Neural cell (in vitro differentiated cells): ENCODE measurements around the gene ACOXL. TPM values are rescaled to one million over a fixed set of nuclear protein-coding genes. Genes with fewer than 3 reads are reported as not detected.

Experiments
- H2AFZ ChIP-seq: fragments of 200-600, 300-800 bp; sonication (generic), shearing (Covaris generic); 2 replicates; pipeline ENCODE4 v1.6.0; 2014; ENCODE audit warnings: low read depth, mild to moderate bottlenecking, antibody characterized with exemption, low read length, moderate library complexity
- H3F3A ChIP-seq: fragments of 200-600 bp; shearing (Covaris generic); 2 replicates; pipeline ENCODE4 v1.6.1; 2016; ENCODE audit warnings: mild to moderate bottlenecking, moderate library complexity, mixed read lengths, antibody characterized with exemption, low read length; ENCODE audit not compliant: insufficient read depth, poor library complexity, severe bottlenecking
- H3K27ac ChIP-seq: fragments of 200-600, 300-800 bp; sonication (generic), shearing (Covaris generic); 2 replicates; pipeline ENCODE4 v1.5.1; 2014; ENCODE audit warnings: mild to moderate bottlenecking, low read length, moderate library complexity
- H3K27me3 ChIP-seq: fragments of 300-800, 200-600 bp; sonication (generic), shearing (Covaris generic); 2 replicates; pipeline ENCODE4 v1.6.0; 2014; ENCODE audit warnings: mild to moderate bottlenecking, low read depth, low read length, moderate library complexity; ENCODE audit not compliant: insufficient read depth
- H3K36me3 ChIP-seq: fragments of 300-800, 200-600 bp; sonication (generic), shearing (Covaris generic); 2 replicates; pipeline ENCODE4 v1.5.1; 2014; ENCODE audit warnings: mild to moderate bottlenecking, antibody characterized with exemption, low read length, moderate library complexity; ENCODE audit not compliant: insufficient read depth
- H3K4me2 ChIP-seq: fragments of 300-800, 200-600 bp; sonication (generic), shearing (Covaris generic); 2 replicates; pipeline ENCODE4 v1.6.0; 2014; ENCODE audit warnings: mild to moderate bottlenecking, low read length
- H3K4me3 ChIP-seq: fragments of 300-800, 200-600 bp; sonication (generic), shearing (Covaris generic); 2 replicates; pipeline ENCODE4 v1.5.1; 2014; ENCODE audit warnings: mild to moderate bottlenecking, low read length, moderate library complexity
- H3K79me2 ChIP-seq: fragments of 200-600 bp; shearing (Covaris generic); replicated peaks from 2 replicates; pipeline ENCODE4 v1.6.0; 2014; ENCODE audit warnings: mild to moderate bottlenecking, low read length, moderate library complexity; ENCODE audit not compliant: insufficient read depth
- H3K9ac ChIP-seq: fragments of 300-800, 200-600 bp; sonication (generic), shearing (Covaris generic); 2 replicates; pipeline ENCODE4 v1.6.1; 2016; ENCODE audit warnings: mild to moderate bottlenecking, low read length, mixed read lengths
- H3K9me2 ChIP-seq: fragments of 200-600 bp; shearing (Covaris generic); 2 replicates; pipeline ENCODE4 v1.6.1; 2016; ENCODE audit warnings: mild to moderate bottlenecking, low read length, mixed read lengths; ENCODE audit not compliant: insufficient read depth
- H3K9me3 ChIP-seq: fragments of 200-600, 300-800 bp; sonication (generic), shearing (Covaris generic); 2 replicates; pipeline ENCODE4 v1.6.1; 2016; ENCODE audit warnings: mild to moderate bottlenecking, mixed run types, low read length, moderate library complexity, mixed read lengths
- H4K20me1 ChIP-seq: fragments of 200-600 bp; shearing (Covaris generic); 2 replicates; pipeline ENCODE4 v1.6.1; 2016; ENCODE audit warnings: mild to moderate bottlenecking, mixed run types; ENCODE audit not compliant: insufficient read depth
- CTCF ChIP-seq: fragments of 450-650 bp; IDR thresholded peaks from 2 replicates; pipeline ENCODE4 v1.5.1; 2014; ENCODE audit warnings: antibody characterized with exemption, mild to moderate bottlenecking, moderate library complexity; ENCODE audit not compliant: poor library complexity, severe bottlenecking
- EP300 ChIP-seq: fragments of 450-650 bp; conservative IDR thresholded peaks from 2 replicates; pipeline ENCODE4 v1.6.1; 2014; ENCODE audit warnings: antibody characterized with exemption, mild to moderate bottlenecking, moderate library complexity; ENCODE audit not compliant: poor library complexity, severe bottlenecking
- EZH2 ChIP-seq: fragments of 200-600, 300-800 bp; shearing (Covaris generic), sonication (generic); IDR thresholded peaks from 2 replicates; pipeline ENCODE4 v1.6.1; 2014; ENCODE audit warnings: antibody characterized with exemption, low read length, borderline replicate concordance, mild to moderate bottlenecking; ENCODE audit not compliant: insufficient read depth, poor library complexity, severe bottlenecking
- MXI1 ChIP-seq: fragments of 450-650 bp; conservative IDR thresholded peaks from 2 replicates; pipeline ENCODE4 v1.6.1; 2014; ENCODE audit warnings: antibody characterized with exemption, mild to moderate bottlenecking; ENCODE audit not compliant: poor library complexity, severe bottlenecking
- POLR2AphosphoS5 ChIP-seq: IDR thresholded peaks from 2 replicates; pipeline ENCODE4 v1.6.1; 2012
- RAD21 ChIP-seq: fragments of 450-650 bp; conservative IDR thresholded peaks from 2 replicates; pipeline ENCODE4 v1.6.1; 2014; ENCODE audit warnings: antibody characterized with exemption, mild to moderate bottlenecking, moderate library complexity
- REST ChIP-seq: IDR thresholded peaks from 2 replicates; pipeline ENCODE4 v1.6.1; 2012; ENCODE audit warnings: borderline replicate concordance
- SMC3 ChIP-seq: fragments of 450-650 bp; conservative IDR thresholded peaks from 2 replicates; pipeline ENCODE4 v1.6.1; 2014; ENCODE audit warnings: antibody characterized with exemption, mild to moderate bottlenecking, moderate library complexity; ENCODE audit not compliant: poor library complexity
- TAF1 ChIP-seq: IDR thresholded peaks from 2 replicates; pipeline ENCODE4 v1.6.1; 2012; ENCODE audit warnings: low read depth
- polyA plus RNA-seq: library from polyadenylated mRNA; depleted of rRNA; stranded (reverse); fragments of >200 nt; gene quantifications from 2 replicates; pipeline ENCODE4 v1.2.3, GENCODE V29; 2014

The ACOXL gene
- polyA plus RNA-seq, 1 donor from 2014 or later = not detected

- no peaks in the 10 kb centered on the region for H3F3A ChIP-seq
- H3K9ac ChIP-seq = no peak overlapping the region
- H3K36me3 ChIP-seq = no peaks in the 10 kb centered on the region
- H3K4me2 ChIP-seq = no peak overlapping the region
- no peak overlapping the region for H3K27ac ChIP-seq
- H3K27me3 ChIP-seq = no peaks in the 10 kb centered on the region
- H4K20me1 ChIP-seq = no peaks in the 10 kb centered on the region
- H3K79me2 ChIP-seq = no peaks in the 10 kb centered on the region
- no peak overlapping the region for H3K4me3 ChIP-seq
- no peaks in the 10 kb centered on the region for H3K9me3 ChIP-seq
- no peaks in the 10 kb centered on the region for H3K9me2 ChIP-seq
- H2AFZ ChIP-seq = no peak overlapping the region
- no peak for TF ChIP-seq EP300
- TF ChIP-seq REST = no peak
- TF ChIP-seq RAD21 = no peak
Observed at GRCh38 chr2:110785439-110785838, 53.1 kb downstream of the ACOXL start.

GRCh38 chr2:110788976-110789375, 56.6 kb downstream of the ACOXL start:
- H3K9ac ChIP-seq = no peak overlapping the region
- H3F3A ChIP-seq = no peaks in the 10 kb centered on the region
- TF ChIP-seq EP300 (no peak), REST (no peak)
- no peaks in the 10 kb centered on the region for H3K36me3 ChIP-seq
- H3K27me3 ChIP-seq = no peaks in the 10 kb centered on the region
- H3K27ac ChIP-seq = no peak overlapping the region
- no peaks in the 10 kb centered on the region for H3K9me3 ChIP-seq
- no peak overlapping the region for H3K4me2 ChIP-seq
- no peaks in the 10 kb centered on the region for H3K79me2 ChIP-seq
- H4K20me1 ChIP-seq = no peaks in the 10 kb centered on the region
- H3K9me2 ChIP-seq = no peaks in the 10 kb centered on the region
- H2AFZ ChIP-seq = no peak overlapping the region
- no peak overlapping the region for H3K4me3 ChIP-seq

- TF ChIP-seq SMC3 (no peak), RAD21 (no peak), TAF1 (no peak), EP300 (no peak), CTCF (no peak), EZH2 (no peak), REST (no peak), MXI1 (no peak), POLR2AphosphoS5 (no peak)
- Histone ChIP-seq H3K9me2 (no peaks in the 10 kb centered on the region), H2AFZ (no peak overlapping the region), H3F3A (no peaks in the 10 kb centered on the region), H3K4me3 (no peak overlapping the region), H3K27ac (no peak overlapping the region), H3K36me3 (no peaks in the 10 kb centered on the region), H3K79me2 (no peaks in the 10 kb centered on the region), H3K9me3 (no peaks in the 10 kb centered on the region), H3K4me2 (no peak overlapping the region), H3K27me3 (no peaks in the 10 kb centered on the region), H3K9ac (no peak overlapping the region), H4K20me1 (no peaks in the 10 kb centered on the region)
Observed at GRCh38 chr2:110789706-110790105, 57.3 kb downstream of the ACOXL start.
